Activated naive CD4-positive, alpha-beta T cell treated with Interleukin-2 at 50 U/mL for 16 hours (primary cell): Measurements from ENCODE around the gene BGLAP.
"Not testable (repeated sequence)": the region's sequence is repeated elsewhere in the genome, so short reads cannot be mapped to it uniquely, and the experiment has no call there.

ENCODE experiments used
- DNase-seq: peaks from one replicate; pipeline ENCODE4 v3.0.0-alpha.2; 2020

Gene BGLAP

DNA sequence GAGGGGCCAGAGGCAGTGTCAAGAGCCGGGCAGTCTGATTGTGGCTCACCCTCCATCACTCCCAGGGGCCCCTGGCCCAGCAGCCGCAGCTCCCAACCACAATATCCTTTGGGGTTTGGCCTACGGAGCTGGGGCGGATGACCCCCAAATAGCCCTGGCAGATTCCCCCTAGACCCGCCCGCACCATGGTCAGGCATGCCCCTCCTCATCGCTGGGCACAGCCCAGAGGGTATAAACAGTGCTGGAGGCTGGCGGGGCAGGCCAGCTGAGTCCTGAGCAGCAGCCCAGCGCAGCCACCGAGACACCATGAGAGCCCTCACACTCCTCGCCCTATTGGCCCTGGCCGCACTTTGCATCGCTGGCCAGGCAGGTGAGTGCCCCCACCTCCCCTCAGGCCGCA lies at the start of gene BGLAP:
Gene BGLAP, plus strand, starts transcription at position 259 of the 400 bp plus-strand sequence. Its CDS starts 48 bp downstream, at position 307.
- DNase-seq: no peak

DNA sequence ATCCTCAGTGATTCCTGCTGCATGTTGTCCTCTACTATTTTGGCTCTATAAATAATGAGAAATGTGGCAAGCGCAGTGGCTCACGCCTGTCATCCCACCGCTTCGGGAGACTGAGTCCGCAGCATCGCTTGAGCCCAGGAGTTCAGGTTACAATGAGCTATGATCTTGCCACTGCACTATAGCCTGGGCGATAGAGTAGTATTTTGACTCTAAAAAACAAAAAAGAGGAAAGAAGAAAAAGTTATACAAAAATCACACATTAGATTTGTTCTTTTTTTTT lies 48.8 kb upstream of the BGLAP start:
- no peak for DNase-seq

DNA sequence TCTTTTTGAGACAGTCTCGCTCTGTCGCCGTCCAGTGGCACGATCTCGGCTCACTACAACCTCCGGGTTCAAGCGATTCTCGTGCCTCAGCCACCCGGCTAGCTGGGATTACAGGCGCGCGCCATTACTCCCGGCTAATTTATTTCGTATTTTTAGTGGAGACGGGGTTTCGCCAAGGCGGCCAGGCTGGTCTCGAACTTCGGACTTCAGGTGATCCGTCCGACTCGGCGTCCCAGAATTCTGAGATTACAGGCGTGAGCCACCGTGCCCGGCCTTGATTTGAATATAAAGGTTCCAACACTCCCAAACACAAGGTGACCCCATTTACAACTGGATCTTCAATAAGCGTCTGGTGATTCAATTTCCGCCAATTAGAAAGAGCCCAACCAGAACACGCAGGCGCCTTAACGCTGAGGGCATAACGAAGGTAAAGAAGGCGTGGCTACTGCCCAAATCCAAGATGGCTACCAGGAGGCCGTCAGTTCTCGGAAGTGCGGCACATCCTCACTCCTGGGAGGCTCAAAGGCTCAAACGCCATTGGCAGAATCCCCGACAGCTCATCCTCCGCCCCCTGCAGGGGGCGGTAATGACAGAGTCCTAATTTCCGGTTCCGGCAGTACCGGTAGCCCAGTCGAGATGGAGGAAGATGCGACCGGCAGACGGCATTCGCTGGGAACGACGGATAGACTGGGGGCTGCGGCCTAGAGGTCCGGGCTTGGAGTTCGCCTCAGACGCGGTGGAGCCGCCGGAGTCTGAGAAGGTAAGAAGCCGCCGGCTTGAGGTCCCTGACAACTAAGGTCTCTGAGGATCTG lies 48.3 kb upstream of the BGLAP start, which contains the start of gene SLC25A44:
Gene SLC25A44, plus strand, starts transcription at position 617 of the 812 bp plus-strand sequence. CDS start 5,744 bp downstream, outside the sequence.
- peak; percentile 98 for DNase-seq

DNA sequence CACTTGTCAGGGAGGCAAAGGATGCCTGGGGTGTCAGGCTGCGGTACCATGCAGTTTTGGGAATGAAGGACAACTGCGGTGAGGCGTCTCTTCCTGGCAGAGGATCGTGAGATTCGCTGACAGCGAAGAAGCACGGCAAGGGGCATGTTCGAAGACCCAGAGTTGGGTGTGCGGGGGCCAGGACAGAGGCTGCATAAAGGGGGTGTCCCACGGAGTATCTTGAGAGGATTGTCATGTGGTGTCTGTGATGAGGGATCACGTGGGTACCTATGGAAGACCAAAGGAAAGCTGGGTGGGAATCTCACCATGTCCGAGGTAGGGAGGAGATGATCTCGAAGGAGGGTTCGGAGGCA lies 47.7 kb upstream of the BGLAP start:
- no peak for DNase-seq

DNA sequence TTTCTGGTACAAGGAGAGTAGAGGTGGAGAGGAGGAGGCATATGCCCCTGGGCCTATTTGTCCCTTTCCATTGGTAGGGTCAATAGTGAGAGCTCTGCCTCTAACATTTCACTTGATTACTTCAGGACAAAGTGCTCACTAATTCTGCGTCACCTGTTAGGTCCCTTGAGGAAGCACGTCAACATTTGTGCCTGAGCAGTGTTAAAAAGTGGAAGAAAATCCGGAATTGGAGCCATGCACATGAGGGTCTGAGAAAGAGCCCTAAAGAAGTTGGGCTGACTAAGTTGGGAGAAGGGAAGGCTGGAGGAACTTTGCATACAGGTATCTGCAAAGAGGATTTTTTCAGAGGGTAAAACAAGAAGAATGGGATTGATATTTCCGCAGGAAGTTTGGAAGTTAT lies 46.1 kb upstream of the BGLAP start:
- DNase-seq: no peak

DNA sequence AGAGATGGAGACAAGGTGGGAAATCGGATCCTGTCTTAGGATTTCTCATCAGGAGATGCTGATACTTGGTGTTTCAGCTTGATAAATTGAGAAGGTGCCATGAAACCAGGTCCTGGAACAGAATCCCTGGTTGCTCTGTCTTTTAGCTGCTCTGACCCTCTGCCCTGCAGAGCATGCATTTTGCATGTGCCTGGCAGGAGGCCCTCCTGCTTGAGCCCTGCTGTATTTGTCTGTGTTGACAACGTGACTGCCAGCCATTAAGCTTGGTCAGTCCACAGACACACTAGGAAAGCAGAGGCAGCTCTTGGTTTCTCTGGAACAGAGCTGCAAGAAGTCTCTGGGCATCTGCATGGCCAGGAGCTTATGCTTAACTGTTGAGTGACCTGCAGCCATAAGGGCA lies 45.5 kb upstream of the BGLAP start:
- no peak for DNase-seq

DNA sequence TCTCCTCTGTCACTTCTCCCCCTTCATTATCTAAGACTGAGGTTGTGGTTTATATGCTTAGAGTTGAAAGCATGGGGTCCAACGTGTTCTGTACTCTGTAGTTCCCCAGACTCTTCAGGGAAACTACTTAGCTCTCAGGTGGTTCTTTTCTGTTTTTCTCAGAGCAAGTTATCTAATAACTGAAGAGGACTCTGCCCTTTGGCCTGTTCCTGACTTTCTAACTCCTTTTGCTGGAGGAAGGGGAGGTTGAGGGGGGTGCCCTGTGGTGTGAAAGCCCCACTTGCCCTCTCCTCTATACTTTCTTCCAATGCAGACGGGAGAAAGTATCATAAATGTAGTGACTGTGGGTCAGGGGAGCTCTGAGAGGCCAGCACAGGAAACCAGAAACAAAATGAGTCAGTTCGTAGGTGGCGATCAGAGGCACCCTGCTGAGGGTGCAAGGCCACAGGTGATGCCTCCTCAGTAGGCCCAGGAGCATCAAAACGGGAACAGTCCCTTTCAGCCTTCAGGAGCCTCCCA lies 43.1 kb upstream of the BGLAP start:
- no peak for DNase-seq

DNA sequence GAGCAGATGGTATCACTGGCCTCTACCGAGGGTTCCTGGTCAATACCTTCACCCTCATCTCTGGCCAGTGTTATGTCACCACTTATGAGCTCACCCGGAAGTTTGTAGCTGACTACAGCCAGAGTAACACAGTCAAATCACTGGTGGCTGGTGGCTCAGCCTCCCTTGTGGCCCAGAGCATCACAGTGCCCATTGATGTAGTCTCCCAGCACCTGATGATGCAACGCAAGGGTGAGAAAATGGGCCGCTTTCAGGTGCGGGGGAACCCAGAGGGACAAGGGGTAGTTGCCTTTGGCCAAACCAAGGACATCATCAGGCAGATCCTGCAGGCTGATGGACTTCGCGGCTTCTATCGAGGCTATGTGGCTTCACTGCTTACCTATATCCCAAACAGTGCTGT lies 41.9 kb upstream of the BGLAP start:
- DNase-seq: no peak

DNA sequence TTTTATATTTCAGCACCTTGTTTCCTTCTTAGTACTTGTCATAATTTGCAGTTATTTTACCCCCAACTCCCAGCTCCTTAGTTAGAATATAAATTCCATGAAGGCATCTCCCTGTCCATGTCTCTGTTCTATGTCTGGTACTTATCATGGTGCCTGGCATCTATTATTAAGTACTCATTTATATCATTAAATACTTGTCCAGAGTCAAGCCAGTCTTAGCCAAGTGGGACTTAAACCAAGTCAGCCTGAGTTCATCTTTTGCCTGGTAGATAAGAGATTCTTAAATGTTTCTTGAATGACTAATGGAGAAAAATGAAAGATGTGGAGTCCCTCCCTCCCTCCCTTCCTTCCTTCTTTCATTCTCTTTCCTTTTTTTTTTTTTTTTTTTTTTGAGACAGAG lies 38.7 kb upstream of the BGLAP start:
- DNase-seq: no peak

DNA sequence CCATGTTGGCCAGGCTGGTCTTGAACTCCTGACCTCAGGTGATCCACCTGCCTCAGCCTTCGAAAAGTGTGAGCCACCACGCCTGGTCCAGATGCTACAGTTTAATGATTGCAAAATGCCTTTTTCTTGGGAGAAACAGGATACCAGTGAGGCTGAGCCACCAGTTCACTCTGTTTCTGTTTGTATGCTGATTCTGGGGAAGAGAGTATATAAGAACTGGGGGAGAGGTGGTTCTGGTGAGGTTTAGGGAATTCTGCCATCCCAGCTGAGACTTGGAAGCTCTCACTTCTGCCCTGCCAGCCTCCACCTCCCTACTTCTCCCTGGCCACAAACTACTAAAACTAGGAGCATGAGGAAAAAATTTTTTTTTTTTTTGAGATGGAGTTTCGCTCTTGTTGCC lies 37.3 kb upstream of the BGLAP start:
- no peak for DNase-seq

DNA sequence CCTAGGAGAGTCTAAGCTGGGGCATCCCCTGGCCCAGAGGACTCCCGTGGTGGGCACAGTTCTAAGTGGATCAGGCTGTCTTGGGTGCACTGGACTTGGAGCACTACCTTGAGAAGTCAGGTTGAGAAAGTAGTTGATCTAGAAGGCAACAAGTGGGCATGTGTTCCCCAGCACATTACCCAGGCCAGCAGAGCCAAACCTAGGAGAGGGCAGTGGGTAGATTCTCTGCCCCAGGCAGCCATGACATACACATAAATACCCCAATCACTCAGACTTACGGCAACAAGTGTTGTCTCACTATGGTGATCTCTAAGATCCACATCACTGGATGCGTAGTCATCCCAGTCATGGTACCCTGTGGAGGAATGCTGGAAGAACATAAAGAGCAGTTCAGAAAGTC lies 30.7 kb upstream of the BGLAP start:
- no peak for DNase-seq

DNA sequence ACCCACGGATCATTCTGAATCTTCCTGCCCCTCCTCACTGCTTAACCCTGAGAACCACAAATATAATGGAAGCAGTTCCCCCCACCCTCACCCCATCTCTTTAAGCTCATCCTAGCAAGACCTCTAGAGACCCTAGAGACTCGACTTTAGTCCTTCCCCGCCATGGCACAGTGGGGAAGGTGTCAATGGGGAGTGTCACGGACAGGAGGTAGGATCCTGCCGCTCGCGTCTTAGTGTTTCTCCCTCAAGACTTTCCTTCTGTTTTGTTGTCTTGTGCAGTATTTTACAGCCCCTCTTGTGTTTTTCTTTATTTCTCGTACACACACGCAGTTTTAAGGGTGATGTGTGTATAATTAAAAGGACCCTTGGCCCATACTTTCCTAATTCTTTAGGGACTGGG lies 29.9 kb upstream of the BGLAP start:
- DNase-seq: no peak

DNA sequence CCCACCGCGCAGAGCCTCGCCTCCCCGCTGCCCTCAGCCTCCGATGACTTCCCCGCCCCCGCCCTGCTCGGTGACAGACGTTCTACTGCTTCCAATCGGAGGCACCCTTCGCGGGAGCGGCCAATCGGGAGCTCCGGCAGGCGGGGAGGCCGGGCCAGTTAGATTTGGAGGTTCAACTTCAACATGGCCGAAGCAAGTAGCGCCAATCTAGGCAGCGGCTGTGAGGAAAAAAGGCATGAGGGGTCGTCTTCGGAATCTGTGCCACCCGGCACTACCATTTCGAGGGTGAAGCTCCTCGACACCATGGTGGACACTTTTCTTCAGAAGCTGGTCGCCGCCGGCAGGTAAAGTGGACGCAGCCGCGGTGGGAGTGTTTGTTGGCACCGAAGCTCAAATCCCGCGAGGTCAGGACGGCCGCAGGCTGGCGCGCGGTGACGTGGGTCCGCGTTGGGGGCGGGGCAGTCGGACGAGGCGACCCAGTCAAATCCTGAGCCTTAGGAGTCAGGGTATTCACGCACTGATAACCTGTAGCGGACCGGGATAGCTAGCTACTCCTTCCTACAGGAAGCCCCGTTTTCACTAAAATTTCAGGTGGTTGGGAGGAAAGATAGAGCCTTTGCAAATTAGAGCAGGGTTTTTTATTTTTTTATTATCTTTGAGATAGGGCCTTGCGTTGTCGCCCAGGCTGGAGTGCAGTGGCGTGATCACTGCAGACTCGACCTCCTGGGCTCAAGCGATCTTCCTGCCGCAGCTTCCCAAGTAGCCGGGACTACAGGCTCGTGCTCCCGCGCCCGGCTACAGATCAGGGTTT lies 28.9 kb upstream of the BGLAP start, which contains the start of gene PMF1:
Gene PMF1, plus strand, starts transcription at position 175 of the 811 bp plus-strand sequence. Its CDS starts 9 bp downstream, at position 184.
- peak; percentile 96 for DNase-seq

DNA sequence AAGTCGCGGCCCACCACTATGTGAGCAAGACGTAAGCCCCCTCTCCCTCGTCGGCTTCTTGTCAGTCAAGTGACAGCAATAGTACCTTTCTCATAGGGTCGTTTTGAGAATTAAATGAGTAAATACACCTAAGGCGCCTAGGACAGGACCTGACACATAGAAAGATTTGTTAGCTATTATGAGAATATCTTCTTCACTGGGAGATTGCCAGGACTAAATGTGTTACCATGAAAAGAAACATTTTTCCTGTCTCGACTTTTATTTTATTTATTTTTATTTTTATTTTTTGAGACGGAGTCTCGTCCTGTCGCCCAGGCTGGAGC lies 28.4 kb upstream of the BGLAP start:
- no peak for DNase-seq

DNA sequence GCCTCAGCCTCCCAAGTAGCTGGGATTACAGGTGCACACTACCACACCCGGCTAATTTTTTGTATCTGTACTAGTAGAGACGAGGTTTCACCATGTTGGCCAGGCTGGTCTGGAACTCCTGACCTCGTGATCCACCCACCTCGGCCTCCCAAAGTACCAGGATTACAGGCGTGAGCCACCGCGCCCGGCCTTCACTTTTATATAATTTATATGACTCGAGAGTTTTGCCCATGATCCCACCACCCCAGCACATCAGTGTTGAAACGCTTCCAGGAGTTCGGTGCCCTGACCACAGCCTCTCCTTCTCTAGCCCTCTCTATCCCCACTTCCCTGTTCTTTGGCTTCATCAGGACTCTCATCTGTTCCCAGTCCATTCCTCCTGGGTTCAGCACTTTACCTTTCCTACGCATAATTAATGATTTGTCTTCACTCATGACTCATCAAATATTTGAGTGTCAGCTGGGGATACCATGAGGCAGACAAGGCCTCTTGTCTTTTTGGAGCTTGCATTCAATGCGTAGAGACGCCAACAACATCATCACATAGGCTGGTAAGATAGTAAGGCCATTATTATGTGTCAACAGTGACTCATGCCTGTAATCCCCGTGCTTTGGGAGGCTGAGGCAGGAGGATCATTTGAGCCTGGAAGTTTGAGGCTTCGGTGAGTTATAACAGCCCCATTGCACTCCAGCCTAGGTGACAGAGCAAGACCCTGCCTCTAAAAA lies 27.8 kb upstream of the BGLAP start:
- peak; percentile 41 for DNase-seq

DNA sequence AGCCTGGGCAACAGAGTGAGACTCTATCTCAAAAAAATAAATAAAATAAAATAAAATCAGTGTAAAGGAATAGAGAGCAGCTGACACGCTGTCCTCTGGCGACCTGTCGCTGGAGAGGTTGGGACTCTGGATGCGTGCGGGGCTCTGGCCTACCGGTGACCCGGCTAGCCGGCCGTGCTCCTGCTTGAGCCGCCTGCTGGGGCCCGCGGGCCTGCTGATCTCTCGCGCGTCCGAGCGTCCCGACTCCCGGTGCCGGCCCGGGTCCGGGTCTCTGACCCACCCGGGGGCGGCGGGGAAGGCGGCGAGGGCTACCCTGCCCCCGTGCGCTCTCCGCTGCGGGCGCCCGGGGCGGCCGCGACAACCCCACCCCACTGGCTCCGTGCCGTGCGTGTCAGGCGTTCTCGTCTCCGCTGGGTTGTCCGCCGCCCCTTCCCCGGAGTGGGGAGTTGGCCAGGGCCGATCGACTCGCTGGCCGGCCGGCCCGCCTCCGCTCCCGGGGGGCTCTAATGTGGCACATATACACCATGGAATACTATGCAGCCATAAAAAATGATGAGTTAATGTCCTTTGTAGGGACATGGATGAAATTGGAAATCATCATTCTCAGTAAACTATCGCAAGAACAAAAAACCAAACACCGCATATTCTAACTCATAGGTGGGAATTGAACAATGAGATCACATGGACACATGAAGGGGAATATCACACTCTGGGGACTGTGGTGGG lies 25.5 kb upstream of the BGLAP start:
- DNase-seq: not testable (repeated sequence)

DNA sequence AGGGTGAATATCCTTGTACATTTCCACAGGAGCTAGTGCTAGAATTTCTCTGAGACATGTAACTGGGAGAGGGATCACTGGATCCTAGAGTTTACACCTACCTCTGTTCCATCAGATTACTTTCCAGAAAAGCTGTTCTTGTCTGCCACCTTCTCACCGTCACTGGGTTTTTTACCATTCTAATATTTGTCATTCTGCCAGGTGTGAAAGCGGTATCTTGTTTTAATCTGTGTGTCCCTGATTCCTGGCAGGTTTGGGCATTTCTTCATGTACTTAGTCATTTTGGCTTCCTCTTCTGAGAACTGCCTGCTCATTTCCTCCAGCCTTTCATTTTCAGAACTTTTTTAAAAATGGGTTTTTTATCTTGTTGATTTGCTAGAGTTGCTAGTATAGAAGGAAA lies 24.1 kb upstream of the BGLAP start:
- DNase-seq: peak; percentile 34

DNA sequence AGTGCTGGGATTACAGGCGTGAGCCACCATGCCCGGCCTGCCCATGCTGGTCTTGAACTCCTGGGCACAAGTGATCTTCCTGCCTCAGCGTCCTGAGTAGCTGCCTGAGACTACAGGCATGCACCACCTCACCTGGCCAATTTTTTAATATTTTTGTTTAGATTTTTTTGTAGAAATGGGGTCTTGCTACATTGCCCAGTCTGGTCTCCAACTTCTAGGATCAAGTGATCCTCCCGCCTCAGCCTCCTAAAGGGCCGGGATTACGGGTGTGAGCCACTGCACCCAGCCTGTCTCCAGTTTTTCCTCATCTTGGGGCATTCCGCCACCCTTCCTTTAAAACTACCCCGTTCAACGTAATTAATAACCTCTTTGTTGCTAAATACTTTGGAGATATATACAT lies 21.8 kb upstream of the BGLAP start:
- DNase-seq: no peak

DNA sequence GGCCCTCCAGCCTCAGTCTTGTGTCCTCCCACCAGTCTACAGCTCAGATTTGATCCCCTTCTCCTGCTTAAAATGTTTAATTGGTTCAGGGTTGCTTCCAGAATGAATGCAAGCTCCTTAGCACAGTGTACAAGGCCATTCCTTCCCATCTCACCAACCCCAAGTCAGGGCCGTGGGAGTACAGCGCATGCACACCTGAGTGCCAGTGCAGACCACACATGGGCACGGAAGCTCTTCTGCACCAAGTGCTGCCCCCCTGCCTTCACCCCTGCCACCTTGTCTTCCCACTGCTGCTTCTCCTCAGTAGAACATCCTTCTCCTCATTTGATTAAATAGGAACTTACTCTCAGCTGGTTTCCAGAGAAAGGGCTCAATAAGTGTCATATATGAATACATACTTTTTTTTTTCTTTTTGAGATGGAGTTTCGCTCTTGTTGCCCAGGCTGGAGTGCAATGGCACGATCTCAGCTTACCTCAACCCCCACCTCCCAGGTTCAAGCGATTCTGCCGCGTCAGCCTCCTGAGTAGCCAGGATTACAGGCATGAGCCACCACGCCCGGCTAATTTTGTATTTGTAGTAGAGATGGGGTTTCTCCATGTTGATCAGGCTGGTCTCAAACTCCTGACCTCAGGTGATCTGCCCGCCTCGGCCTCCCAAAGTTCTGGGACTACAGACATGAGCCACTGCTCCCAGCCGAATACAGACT lies 19.8 kb upstream of the BGLAP start:
- DNase-seq: no peak

DNA sequence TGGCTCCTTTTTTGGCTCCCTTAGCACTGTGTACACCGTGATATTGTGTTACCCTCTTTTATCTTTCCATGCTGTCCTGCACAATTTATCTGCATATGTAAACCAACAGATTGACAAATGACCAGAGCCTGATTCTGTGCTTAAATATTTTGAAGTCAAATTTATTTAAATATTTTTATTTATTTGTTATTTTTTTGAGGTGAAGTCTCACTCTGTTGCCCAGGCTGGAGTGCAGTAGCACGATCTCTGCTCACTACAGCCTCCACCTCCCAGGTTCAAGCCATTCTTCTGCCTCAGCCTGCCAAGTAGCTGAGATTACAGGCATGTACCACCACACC lies 16.3 kb upstream of the BGLAP start:
- no peak for DNase-seq

DNA sequence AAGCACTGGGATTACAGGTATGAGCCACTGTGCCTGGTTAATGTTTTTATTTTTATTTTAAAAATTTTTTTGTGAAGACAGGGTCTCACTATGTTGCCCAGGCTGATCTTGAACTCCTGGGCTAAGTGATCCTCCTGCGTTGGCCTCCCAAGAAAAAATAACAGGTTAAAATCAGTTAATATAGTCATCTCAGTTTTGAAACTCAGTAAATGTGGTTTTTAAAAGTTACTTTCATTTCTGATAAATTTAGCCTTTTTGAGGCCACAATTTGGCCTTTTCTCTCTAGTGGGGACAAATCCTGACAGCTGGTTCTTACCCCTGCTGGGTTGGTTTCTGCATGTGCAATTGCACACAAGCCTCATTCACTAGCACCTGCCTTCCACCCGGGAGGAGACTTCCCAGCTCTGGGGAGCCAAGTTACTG lies 15.9 kb upstream of the BGLAP start:
- DNase-seq: no peak

DNA sequence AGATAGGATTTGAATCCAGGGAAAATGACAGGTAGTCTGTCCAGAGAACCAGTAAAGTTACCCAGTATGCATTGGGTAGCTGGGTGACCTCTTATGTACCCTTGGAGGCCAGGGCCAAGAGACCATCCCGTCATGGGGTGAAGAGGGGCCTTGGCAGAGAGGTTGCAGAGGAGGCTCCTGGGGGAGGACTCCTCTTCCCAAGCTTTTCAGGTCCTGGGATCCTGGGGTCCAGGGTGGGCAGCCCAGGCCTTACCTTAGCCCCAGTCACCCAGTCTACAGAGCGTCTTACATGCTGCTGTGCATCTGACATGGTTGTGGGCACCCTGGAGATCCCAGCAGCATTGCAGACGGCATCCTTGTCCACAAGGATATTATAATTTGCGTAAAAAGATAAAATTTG lies 15.2 kb upstream of the BGLAP start:
- DNase-seq: no peak
